GM18505 (cell line): ENCODE data around the gene CHST12.
A peak's percentile ranks its signal among the peaks of the same experiment; 100 is the strongest.

Experiments used
- ATAC-seq: cut with Tn5 transposase; IDR thresholded peaks from one replicate; pipeline ENCODE4 v1.9.1; 2021; ENCODE audit not compliant: unreplicated experiment
- POLR2A ChIP-seq: IDR thresholded peaks from 4 replicates; pipeline ENCODE4 v1.6.1; 2011; ENCODE audit warnings: borderline replicate concordance; ENCODE audit not compliant: insufficient read depth, insufficient read length; ENCODE audit errors: extremely low read depth

CHST12 gene

DNA sequence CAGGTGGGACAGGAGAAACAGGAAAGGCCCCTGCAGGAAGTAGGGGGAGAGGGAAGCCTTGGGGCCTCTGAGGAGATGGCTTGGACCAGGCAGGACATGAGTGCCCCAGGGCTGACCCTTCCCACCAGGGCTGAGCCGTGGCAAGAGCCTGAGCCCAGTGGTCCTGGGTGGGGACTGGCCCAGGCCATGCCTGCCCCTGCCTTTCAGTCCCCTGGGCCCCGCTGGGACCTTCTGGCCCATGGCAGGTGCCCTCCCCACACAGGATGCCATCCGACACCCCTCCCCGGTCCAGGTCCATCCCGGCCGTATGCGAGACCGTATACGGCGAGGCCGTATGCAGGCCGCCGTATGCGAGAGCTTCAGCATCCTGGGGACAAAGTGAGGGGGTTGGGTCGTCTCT is 70.8 kb downstream of the CHST12 start:
- no peak for ATAC-seq
- no peak for TF ChIP-seq POLR2A

- no peak for ATAC-seq
- no peak for TF ChIP-seq POLR2A
These were observed 71.6 kb downstream of the CHST12 start for GRCh38 chr7:2474813-2475677.

GRCh38 chr7:2475678-2476015 is 72.2 kb downstream of the CHST12 start:
- no peak for TF ChIP-seq POLR2A
- no peak for ATAC-seq

- ATAC-seq: no peak
- no peak for TF ChIP-seq POLR2A
These were observed 72.9 kb downstream of the CHST12 start, which contains the start of gene GRIFIN for GRCh38 chr7:2476298-2476697. Gene GRIFIN, minus strand, starts transcription at chr7:2476398. Its CDS starts 15 bp downstream, at chr7:2476383.

- ATAC-seq: no peak
- no peak for TF ChIP-seq POLR2A
These were observed 73.5 kb downstream of the CHST12 start for GRCh38 chr7:2476776-2477446.

- peak; percentile 53 for ATAC-seq
- no peak for TF ChIP-seq POLR2A
These were observed 74.3 kb downstream of the CHST12 start for GRCh38 chr7:2477447-2478398.

DNA sequence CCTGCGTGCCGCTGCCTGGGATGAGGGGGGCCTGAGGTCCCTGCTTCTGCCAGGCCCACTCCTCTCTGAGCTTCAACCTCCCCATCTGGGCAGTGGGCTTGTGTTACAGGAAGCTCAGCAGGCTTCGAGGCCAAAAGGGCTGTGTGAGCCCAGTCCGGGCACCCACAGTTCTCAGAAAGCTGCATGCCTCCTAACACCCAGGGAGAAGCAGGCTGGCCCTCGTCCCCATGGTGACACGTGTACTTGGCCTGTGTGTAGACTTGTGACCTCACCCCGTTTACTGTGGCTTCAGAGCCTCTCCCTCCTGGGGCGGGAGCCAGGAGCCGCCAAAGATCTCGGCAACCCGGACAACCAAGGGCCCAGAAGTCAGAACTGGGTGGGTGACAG is 75.0 kb downstream of the CHST12 start:
- TF ChIP-seq POLR2A: no peak
- ATAC-seq: no peak

DNA sequence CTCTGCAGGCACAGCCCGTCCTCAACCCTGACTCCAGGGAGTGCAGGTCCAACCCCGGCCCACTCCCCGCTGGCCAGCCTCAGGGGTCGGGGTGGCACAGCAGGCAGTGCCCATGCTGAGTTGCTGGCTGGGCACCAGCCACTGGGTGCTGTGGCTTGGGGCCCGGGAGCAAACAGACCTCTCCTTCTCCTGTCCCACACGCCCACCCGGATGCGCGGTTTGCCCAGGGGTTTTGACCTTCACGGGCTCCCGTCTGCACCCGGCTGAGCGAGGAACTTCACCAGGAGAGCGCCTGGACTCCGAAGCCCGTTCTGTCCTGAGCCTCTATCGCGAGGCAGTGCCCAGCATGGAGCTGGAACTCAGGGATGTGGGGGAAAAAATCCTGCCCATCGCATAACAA is 75.4 kb downstream of the CHST12 start:
- no peak for ATAC-seq

DNA sequence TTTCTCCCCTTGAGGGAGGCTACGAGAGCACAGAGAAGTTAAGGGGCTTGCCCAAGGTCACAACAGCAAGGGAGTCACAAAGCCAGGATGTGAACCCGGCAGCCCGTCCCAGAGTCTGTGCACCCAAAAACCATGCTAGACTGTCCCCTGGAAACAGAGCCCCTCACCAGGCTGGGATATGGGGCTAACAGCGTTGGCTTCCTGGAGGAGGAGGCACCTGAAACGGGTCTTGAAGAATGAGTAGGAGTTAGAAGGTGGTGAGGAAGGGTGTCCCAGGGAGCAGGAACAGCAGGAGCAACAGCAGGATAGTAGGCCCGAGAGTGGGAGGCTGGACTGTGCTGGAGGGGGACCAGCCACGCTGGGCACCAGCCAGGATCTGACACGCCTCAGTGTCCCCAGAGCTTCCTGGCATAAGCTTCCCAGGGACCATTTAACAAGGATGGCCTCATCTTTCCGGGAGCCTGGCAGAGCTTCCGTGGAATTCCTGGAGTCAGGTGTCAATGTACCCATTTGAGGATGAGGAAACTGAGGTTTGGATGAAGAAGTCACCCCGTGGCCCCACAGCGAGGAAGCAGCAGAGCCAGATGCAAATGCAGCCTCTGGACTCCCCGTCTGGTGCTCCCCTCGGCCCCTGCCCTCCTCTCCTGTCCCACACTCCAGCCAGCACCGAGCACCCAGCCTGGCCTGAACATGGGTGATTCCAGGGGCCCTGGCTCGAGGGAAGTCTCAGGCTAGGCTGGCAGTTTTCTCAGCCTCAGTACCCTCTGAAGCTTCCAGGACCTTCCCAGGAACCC is 76.1 kb downstream of the CHST12 start:
- ATAC-seq: no peak
- TF ChIP-seq POLR2A: no peak

More for the DNA sequence above, 75.4 kb downstream of the CHST12 start:
- TF ChIP-seq POLR2A: no peak

- no peak for TF ChIP-seq POLR2A
- ATAC-seq: no peak
These were observed 76.6 kb downstream of the CHST12 start for GRCh38 chr7:2480070-2480408.

DNA sequence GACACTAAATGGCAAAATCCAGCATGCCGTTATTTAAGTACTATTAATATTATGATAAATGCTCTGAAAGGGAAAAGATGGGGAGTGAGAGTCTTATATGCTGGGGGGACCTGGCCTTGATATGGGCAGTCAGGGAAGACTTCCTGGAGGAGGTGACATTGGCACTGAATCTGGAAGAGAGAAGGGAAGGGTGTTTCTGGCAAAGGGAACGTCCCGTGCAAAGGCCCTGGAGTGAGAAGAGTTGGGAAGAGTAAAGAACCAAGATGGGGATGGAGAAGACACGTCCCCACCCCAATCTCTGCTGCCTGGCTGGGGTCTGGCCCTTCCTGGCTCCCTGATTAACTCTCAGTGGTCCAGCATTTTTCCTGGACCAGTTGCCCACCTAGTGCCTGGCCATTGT is 77.8 kb downstream of the CHST12 start:
- ATAC-seq: no peak
- TF ChIP-seq POLR2A: no peak

DNA sequence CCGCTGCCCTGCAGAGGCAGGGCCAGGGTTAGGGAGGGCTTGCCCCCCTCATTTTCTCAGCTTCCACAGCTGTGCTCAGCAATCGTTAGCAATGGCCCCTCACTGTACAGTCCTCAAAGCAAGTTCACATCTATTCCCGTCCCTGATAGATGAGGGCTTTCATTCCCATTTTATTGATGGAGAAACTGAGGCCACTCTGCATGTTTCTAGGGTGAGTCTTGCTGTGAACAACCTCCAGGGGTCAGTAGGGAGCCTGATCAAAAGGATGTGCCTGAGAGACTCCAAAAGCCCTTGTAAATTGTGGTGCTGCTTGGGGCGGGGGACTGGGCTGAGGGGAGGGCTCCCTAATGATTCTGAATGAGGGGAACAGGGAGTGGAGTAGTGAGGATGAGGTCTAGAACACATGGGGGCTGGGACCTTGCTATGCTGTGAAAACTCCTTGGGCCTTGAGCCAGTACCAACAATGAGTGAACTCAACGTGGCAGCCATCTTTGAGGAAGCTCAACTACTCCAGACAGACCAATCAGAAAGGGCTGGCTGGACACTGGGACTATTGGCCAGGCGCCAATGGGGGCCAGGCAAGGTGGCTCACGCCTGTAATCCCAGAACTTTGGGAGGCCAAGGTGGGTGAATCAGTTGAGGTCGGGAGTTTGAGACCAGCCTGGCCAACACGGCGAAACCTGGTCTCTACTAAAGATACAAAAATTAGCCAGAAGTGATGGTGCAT is 79.5 kb downstream of the CHST12 start:
- ATAC-seq: no peak
- TF ChIP-seq POLR2A: no peak
